Spinal cord (tissue), 10 donors: Measurements from ENCODE around the gene TEAD2. TPM values are rescaled to one million over a fixed set of nuclear protein-coding genes. Genes with fewer than 3 reads are reported as not detected.
A peak's percentile ranks its signal among the peaks of the same experiment; 100 is the strongest.
"Not testable (repeated sequence)": the region's sequence is repeated elsewhere in the genome, so short reads cannot be mapped to it uniquely, and the experiment has no call there.

ENCODE experiments used
- DNase-seq, 6 donors: peaks; one replicate each; pipeline versions ENCODE4 v3.0.0 to v3.0.0-alpha.2; 2013 to 2015; ENCODE audit warnings: low spot score in 6 of 6, low read depth in 4 of 6
- H3K27ac ChIP-seq: one replicate; pipeline ENCODE4 v1.5.1; 2013; ENCODE audit warnings: low read depth, low read length, control low read depth
- H3K27me3 ChIP-seq: one replicate; pipeline ENCODE4 v1.6.1; 2013; ENCODE audit warnings: low read length; ENCODE audit not compliant: control insufficient read depth, insufficient read depth
- H3K36me3 ChIP-seq: one replicate; pipeline ENCODE4 v1.6.1; 2013; ENCODE audit warnings: low read length; ENCODE audit not compliant: control insufficient read depth, insufficient read depth
- H3K4me1 ChIP-seq: one replicate; pipeline ENCODE4 v1.6.1; 2013; ENCODE audit warnings: low read length; ENCODE audit not compliant: control insufficient read depth, insufficient read depth
- H3K4me3 ChIP-seq: one replicate; pipeline ENCODE4 v1.5.1; 2013; ENCODE audit warnings: low read depth, low read length, control low read depth
- H3K9me3 ChIP-seq: one replicate; pipeline ENCODE4 v1.6.1; 2013; ENCODE audit warnings: low read length; ENCODE audit not compliant: control insufficient read depth, insufficient read depth
- WGBS: methylation state at CpG from one replicate; pipeline ENCODE4 v1.1.5; 2013; ENCODE audit warnings: missing lambda C conversion rate; ENCODE audit not compliant: insufficient coverage; 5-methylcytosine and 5-hydroxymethylcytosine counted together
- polyA plus RNA-seq, 2 donors: library from polyadenylated mRNA; unstranded; fragments of 120-200 nt; gene quantifications; one replicate each; pipeline ENCODE4 v1.2.1, GENCODE V29; 2013; ENCODE audit not compliant: insufficient read length in 2 of 2
- total RNA-seq, 2 donors: library from RNA; depleted of rRNA in 1 of 2; stranded (reverse); fragments of 120-200 nt in 1 of 2; fragments of >200 nt in 1 of 2; gene quantifications; one replicate each; pipeline versions ENCODE4 v1.2.3 to v1.2.4, GENCODE V29; 2013 to 2014
- donor health status: healthy.

TEAD2 gene
- total and polyA plus RNA-seq, 4 donors = 10.6 to 35.6 (median 33.3) TPM

GRCh38 chr19:49324801-49325576, 37.2 kb downstream of the TEAD2 start, which contains the start of gene SLC6A16:
TSS of gene SLC6A16 (minus strand) at chr19:49325191. CDS start at chr19:49311347, 13,844 bp downstream.
- peaks cover 3% of the 10 kb centered on the region for H3K9me3 ChIP-seq
- H3K36me3 ChIP-seq = peaks cover 5% of the 10 kb centered on the region
- DNase-seq = no peak
- no peaks in the 10 kb centered on the region for H3K27me3 ChIP-seq
- H3K4me3 ChIP-seq = no peak within 1 kb of the TSS
- 94% methylated on average over 31 of the region's 38 CpGs for WGBS
- no peak within 1 kb of the TSS for H3K27ac ChIP-seq
- H3K4me1 ChIP-seq = no peaks in the 10 kb centered on the region

GRCh38 chr19:49318296-49318695, 43.9 kb downstream of the TEAD2 start:
- peaks cover 2% of the 10 kb centered on the region for H3K4me1 ChIP-seq
- H3K36me3 ChIP-seq = no peaks in the 10 kb centered on the region
- peaks cover 6% of the 10 kb centered on the region for H3K9me3 ChIP-seq
- no peak for DNase-seq
- no peak overlapping the region for H3K27ac ChIP-seq
- H3K4me3 ChIP-seq = no peak overlapping the region
- H3K27me3 ChIP-seq = no peaks in the 10 kb centered on the region

GRCh38 chr19:49316284-49316683, 45.9 kb downstream of the TEAD2 start:
- no peak overlapping the region for H3K27ac ChIP-seq
- H3K36me3 ChIP-seq = no peaks in the 10 kb centered on the region
- H3K4me1 ChIP-seq = peaks cover 2% of the 10 kb centered on the region
- H3K4me3 ChIP-seq = no peak overlapping the region
- peaks cover 6% of the 10 kb centered on the region for H3K9me3 ChIP-seq
- no peaks in the 10 kb centered on the region for H3K27me3 ChIP-seq
- no peak for DNase-seq

GRCh38 chr19:49315111-49315510, 47.1 kb downstream of the TEAD2 start:
- no peak overlapping the region for H3K4me3 ChIP-seq
- WGBS = 20% methylated on average over 1 of the region's 1 CpG
- H3K36me3 ChIP-seq = peaks cover 9% of the 10 kb centered on the region
- no peaks in the 10 kb centered on the region for H3K27me3 ChIP-seq
- no peak overlapping the region for H3K27ac ChIP-seq
- H3K4me1 ChIP-seq = peaks cover 2% of the 10 kb centered on the region
- peaks cover 3% of the 10 kb centered on the region for H3K9me3 ChIP-seq
- DNase-seq = peak in 2 of 6 donors; percentile 8 to 46

- DNase-seq = no peak
- H3K9me3 ChIP-seq = no peaks in the 10 kb centered on the region
- H3K27me3 ChIP-seq = no peaks in the 10 kb centered on the region
- H3K36me3 ChIP-seq = peaks cover 10% of the 10 kb centered on the region
- H3K27ac ChIP-seq = no peak overlapping the region
- H3K4me1 ChIP-seq = no peaks in the 10 kb centered on the region
- no peak overlapping the region for H3K4me3 ChIP-seq
- WGBS = 88% methylated on average over 5 of the region's 6 CpGs
These were observed 53.1 kb downstream of the TEAD2 start for GRCh38 chr19:49309087-49309486.

GRCh38 chr19:49306734-49307133, 55.5 kb downstream of the TEAD2 start:
- no CpG with 5 or more reads among the region's 7 CpGs for WGBS

GRCh38 chr19:49301866-49302252, 60.4 kb downstream of the TEAD2 start:
- Histone ChIP-seq H3K36me3 (no peaks in the 10 kb centered on the region), H3K27ac (no peak overlapping the region), H3K9me3 (no peaks in the 10 kb centered on the region), H3K4me1 (peaks cover 10% of the 10 kb centered on the region), H3K27me3 (no peaks in the 10 kb centered on the region), H3K4me3 (no peak overlapping the region)
- no peak for DNase-seq
- WGBS = 77% methylated on average over 5 of the region's 5 CpGs

More at GRCh38 chr19:49306734-49307133, 55.5 kb downstream of the TEAD2 start:
- DNase-seq = peak in 1 of 6 donors; percentile 5
- H3K9me3 ChIP-seq, H3K4me3 ChIP-seq, H3K4me1 ChIP-seq, H3K27ac ChIP-seq, H3K27me3 ChIP-seq: not testable (repeated sequence)
- peaks cover 10% of the 10 kb centered on the region for H3K36me3 ChIP-seq

- H3K9me3 ChIP-seq = no peaks in the 10 kb centered on the region
- WGBS = 29% methylated on average over 8 of the region's 8 CpGs
- H3K4me3 ChIP-seq = no peak overlapping the region
- H3K4me1 ChIP-seq = peaks cover 10% of the 10 kb centered on the region
- H3K27ac ChIP-seq = no peak overlapping the region
- no peaks in the 10 kb centered on the region for H3K36me3 ChIP-seq
- H3K27me3 ChIP-seq = no peaks in the 10 kb centered on the region
- peak in 5 of 6 donors; percentile 7 to 68 (median 15) for DNase-seq
These were observed 60.9 kb downstream of the TEAD2 start for GRCh38 chr19:49301165-49301865.

GRCh38 chr19:49298653-49299052, 63.6 kb downstream of the TEAD2 start:
- not testable (repeated sequence) for H3K9me3 ChIP-seq, H3K36me3 ChIP-seq, H3K4me3 ChIP-seq, H3K27ac ChIP-seq, DNase-seq, H3K27me3 ChIP-seq
- WGBS = 71% methylated on average over 1 of the region's 3 CpGs
- peaks cover 10% of the 10 kb centered on the region for H3K4me1 ChIP-seq

- Histone ChIP-seq H3K9me3 (no peaks in the 10 kb centered on the region), H3K36me3 (peaks cover 2% of the 10 kb centered on the region), H3K4me3 (no peak overlapping the region), H3K27ac (no peak overlapping the region), H3K27me3 (no peaks in the 10 kb centered on the region), H3K4me1 (peaks cover 10% of the 10 kb centered on the region)
- WGBS = no CpG with 5 or more reads among the region's 3 CpGs
- DNase-seq = no peak
These were observed 64.8 kb downstream of the TEAD2 start for GRCh38 chr19:49297403-49297802.
